Stomach (tissue), 4 donors: ENCODE results near the gene SMIM41.

Source experiments
- EP300 ChIP-seq: sonication (generic); formaldehyde crosslinking; IDR thresholded peaks from one replicate; pipeline ENCODE4 v1.6.1; 2017; ENCODE audit warnings: antibody characterized with exemption
- POLR2A ChIP-seq, 4 donors: fragments of 450-650 bp; IDR thresholded peaks; one replicate each; pipeline ENCODE4 v1.6.1; 2016; ENCODE audit warnings: antibody characterized with exemption in 4 of 4, control low read depth in 2 of 4, mild to moderate bottlenecking in 1 of 4, moderate library complexity in 1 of 4
- POLR2AphosphoS5 ChIP-seq, 3 donors: sonication (generic); formaldehyde crosslinking; IDR thresholded peaks; one replicate each; pipeline ENCODE4 v1.6.1; 2016; ENCODE audit warnings: antibody characterized with exemption in 3 of 3
- TF ChIP-seq, protein P1 (sequence below), 7 experiments: fragments of 450-650 bp in 4 of 7; fragments of 200-600 bp in 3 of 7; sonication (generic) in 3 of 7; IDR thresholded peaks; one replicate each; pipeline ENCODE4 v1.5.1; 2016 to 2019; ENCODE audit warnings: antibody characterized with exemption in 7 of 7, control low read depth in 2 of 7, mild to moderate bottlenecking in 1 of 7

DNA sequence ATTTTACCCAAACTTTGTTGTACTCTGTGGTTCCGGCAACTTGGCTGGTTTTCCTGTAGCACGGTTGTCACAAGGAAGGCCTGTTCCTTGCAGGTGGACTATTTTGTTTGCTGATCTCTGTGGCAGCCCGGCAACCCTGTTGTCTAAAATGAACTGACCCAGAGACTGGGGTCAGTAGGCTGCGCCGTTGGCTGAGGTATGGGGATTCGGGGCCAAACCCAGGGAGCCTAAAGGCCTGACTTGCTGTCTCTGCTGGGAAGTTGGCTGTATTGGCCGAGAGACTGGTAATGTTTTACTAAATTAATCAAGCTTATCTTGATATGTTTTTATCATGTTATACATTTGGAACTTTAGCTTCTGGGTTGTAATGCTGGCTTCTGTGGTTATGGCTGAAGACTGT lies 13.8 kb downstream of the SMIM41 start:
- TF ChIP-seq EP300 (no peak), POLR2A (IDR thresholded peaks at IDR 0.05) (no peak), POLR2AphosphoS5 (IDR thresholded peaks at IDR 0.05) (no peak)
- TF ChIP-seq, protein P1, sequence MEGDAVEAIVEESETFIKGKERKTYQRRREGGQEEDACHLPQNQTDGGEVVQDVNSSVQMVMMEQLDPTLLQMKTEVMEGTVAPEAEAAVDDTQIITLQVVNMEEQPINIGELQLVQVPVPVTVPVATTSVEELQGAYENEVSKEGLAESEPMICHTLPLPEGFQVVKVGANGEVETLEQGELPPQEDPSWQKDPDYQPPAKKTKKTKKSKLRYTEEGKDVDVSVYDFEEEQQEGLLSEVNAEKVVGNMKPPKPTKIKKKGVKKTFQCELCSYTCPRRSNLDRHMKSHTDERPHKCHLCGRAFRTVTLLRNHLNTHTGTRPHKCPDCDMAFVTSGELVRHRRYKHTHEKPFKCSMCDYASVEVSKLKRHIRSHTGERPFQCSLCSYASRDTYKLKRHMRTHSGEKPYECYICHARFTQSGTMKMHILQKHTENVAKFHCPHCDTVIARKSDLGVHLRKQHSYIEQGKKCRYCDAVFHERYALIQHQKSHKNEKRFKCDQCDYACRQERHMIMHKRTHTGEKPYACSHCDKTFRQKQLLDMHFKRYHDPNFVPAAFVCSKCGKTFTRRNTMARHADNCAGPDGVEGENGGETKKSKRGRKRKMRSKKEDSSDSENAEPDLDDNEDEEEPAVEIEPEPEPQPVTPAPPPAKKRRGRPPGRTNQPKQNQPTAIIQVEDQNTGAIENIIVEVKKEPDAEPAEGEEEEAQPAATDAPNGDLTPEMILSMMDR (IDR thresholded peaks at IDR 0.05): no peak
